Left lung (tissue), 10 donors: Measurements from ENCODE around the gene FUZ. TPM values are rescaled to one million over a fixed set of nuclear protein-coding genes. Genes with fewer than 3 reads are reported as not detected.

Source experiments
- ATAC-seq: fragments of 200-7000 bp; cut with Tn5 transposase; one replicate; pipeline ENCODE4 v1.9.1; 2020; ENCODE audit warnings: moderate library complexity
- DNase-seq, 4 donors: peaks; one replicate each; pipeline ENCODE4 v3.0.0-alpha.2; 2013 to 2020
- H3K27ac ChIP-seq, 2 donors: fragments of 200-600 bp; sonication (generic) in 1 of 2; one replicate each; pipeline versions ENCODE4 v1.5.0 to v1.8.0; 2020 to 2021
- H3K27me3 ChIP-seq, 2 donors: fragments of 200-600 bp; sonication (generic) in 1 of 2; one replicate each; pipeline versions ENCODE4 v1.5.0 to v1.8.0; 2020 to 2021
- H3K36me3 ChIP-seq, 2 donors: fragments of 200-600 bp; sonication (generic) in 1 of 2; one replicate each; pipeline versions ENCODE4 v1.5.0 to v1.8.0; 2020 to 2021
- H3K4me1 ChIP-seq, 2 donors: fragments of 200-600 bp; one replicate each; pipeline ENCODE4 v1.8.0; 2021
- H3K4me3 ChIP-seq, 2 donors: fragments of 200-600 bp; sonication (generic) in 1 of 2; one replicate each; pipeline versions ENCODE4 v1.5.0 to v1.8.0; 2020 to 2021; ENCODE audit warnings: mild to moderate bottlenecking in 1 of 2
- H3K9me3 ChIP-seq, 2 donors: fragments of 200-600 bp; sonication (generic) in 1 of 2; one replicate each; pipeline versions ENCODE4 v1.5.0 to v1.8.0; 2020 to 2021
- intact Hi-C, 2 donors: fragments of 100-400 bp; cut with DNase I; formaldehyde crosslinking; loops; one replicate each; pipeline versions ENCODE4 v1.11.2 to v1.14.2; 2022
- polyA plus RNA-seq, 6 donors: library from polyadenylated mRNA; unstranded; fragments of 120-200 nt; gene quantifications; one replicate each; pipeline ENCODE4 v1.2.1, GENCODE V29; 2013; ENCODE audit not compliant: insufficient read length in 6 of 6
- total RNA-seq, 2 donors: library from RNA; stranded (reverse); fragmentation: NEBNext Ultra II Directional; extraction: Animal tissue kit (Norgen Biotek cat#: 25700); gene quantifications; one replicate each; pipeline ENCODE4 v1.2.1, GENCODE V29; 2021
- TF ChIP-seq, protein P1 (sequence below), 2 donors: fragments of 200-600 bp; sonication (generic) in 1 of 2; IDR thresholded peaks; one replicate each; pipeline versions ENCODE4 v1.5.0 to v1.8.0; 2021; ENCODE audit warnings: antibody characterized with exemption in 2 of 2
- donor health status: DM: no; HTN: yes; CAD: no.
- donor health status: DM: no; HTN: no; CAD: no.

Gene FUZ
- total and polyA plus RNA-seq, 8 donors = 15.3 to 31.7 (median 25.8) TPM

DNA sequence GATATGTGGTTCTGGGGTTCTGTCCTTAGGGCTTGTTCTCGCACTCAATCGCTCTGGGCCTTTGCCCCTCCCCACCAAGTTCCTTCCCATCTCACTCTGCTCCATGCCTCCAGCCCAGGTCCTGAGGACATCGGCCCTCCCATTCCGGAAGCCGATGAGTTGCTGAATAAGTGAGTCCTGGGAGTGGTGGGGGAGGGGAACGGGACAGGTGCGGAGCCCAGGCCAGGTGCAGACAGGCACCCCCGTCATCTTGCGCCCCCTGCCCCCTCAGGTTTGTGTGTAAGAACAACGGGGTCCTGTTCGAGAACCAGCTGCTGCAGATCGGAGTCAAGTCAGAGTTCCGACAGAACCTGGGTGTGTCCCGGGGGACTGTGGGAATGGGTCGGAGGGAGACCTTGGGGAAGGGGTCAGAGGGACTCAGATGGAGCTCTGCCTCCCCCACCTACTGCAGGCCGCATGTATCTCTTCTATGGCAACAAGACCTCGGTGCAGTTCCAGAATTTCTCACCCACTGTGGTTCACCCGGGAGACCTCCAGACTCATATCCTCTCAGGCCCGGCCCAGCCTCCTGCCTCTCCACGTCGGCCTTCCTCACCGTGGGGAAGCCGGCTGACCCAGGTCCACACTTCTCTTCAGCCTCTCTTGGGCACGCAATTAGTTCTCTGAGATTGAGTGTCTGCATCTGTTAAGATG lies 10.1 kb downstream of the FUZ start:
- peaks cover 0 to 85% of the 10 kb centered on the region in 2 donors for H3K36me3 ChIP-seq
- H3K27me3 ChIP-seq = no peaks in the 10 kb centered on the region
- ATAC-seq (no peak), DNase-seq (no peak)
- no peak overlapping the region for H3K4me3 ChIP-seq
- peaks cover 0 to 8% of the 10 kb centered on the region in 2 donors for H3K4me1 ChIP-seq
- intact Hi-C loops = no loop called here
- H3K9me3 ChIP-seq = no peaks in the 10 kb centered on the region
- TF ChIP-seq, protein P1, sequence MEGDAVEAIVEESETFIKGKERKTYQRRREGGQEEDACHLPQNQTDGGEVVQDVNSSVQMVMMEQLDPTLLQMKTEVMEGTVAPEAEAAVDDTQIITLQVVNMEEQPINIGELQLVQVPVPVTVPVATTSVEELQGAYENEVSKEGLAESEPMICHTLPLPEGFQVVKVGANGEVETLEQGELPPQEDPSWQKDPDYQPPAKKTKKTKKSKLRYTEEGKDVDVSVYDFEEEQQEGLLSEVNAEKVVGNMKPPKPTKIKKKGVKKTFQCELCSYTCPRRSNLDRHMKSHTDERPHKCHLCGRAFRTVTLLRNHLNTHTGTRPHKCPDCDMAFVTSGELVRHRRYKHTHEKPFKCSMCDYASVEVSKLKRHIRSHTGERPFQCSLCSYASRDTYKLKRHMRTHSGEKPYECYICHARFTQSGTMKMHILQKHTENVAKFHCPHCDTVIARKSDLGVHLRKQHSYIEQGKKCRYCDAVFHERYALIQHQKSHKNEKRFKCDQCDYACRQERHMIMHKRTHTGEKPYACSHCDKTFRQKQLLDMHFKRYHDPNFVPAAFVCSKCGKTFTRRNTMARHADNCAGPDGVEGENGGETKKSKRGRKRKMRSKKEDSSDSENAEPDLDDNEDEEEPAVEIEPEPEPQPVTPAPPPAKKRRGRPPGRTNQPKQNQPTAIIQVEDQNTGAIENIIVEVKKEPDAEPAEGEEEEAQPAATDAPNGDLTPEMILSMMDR (IDR thresholded peaks at IDR 0.05) = no peak
- no peak overlapping the region for H3K27ac ChIP-seq

DNA sequence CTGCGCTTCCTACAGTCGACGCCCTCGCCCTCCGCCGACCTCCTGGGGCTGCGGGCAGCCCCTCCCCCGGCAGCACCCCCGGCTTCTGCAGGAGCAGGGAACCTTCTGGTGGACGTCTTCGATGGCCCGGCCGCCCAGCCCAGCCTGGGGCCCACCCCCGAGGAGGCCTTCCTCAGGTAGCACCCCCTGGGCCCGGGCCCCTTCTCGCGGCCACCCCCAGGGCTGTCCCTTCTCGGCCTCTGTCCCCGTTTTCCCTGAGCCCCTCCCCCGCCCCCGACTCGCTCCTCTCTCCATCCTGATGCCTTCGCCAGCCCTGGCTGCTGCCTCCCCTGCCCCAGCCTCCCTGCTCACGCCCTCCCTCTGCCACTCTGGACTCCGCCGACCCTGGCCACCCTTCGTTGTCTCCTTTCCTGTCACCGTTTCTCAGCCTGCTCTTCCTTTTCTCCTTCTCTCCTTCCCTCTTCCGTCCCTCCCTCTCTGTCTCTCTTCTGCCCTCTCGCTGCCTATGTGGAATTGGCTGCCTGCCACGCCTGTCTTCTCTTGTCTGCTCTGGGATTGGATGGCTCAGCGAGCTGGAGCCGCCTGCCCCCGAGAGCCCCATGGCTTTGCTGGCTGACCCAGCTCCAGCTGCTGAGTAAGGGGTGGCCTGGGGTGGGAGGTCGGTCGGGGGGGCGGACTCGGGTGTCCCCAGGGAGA lies 11.0 kb downstream of the FUZ start:
- DNase-seq (peak in 3 of 4 donors; percentile 74 to 92 (median 90)), ATAC-seq (peak; percentile 41)
- intact Hi-C loops = no loop called here
- H3K36me3 ChIP-seq = peaks cover 0 to 94% of the 10 kb centered on the region in 2 donors
- H3K27ac ChIP-seq = no peak overlapping the region
- H3K4me3 ChIP-seq = peak overlapping the region in 1 of 2 donors; percentile 1
- TF ChIP-seq, protein P1 (IDR thresholded peaks at IDR 0.05) = no peak
- no peaks in the 10 kb centered on the region for H3K9me3 ChIP-seq
- no peaks in the 10 kb centered on the region for H3K27me3 ChIP-seq
- H3K4me1 ChIP-seq = no peaks in the 10 kb centered on the region

DNA sequence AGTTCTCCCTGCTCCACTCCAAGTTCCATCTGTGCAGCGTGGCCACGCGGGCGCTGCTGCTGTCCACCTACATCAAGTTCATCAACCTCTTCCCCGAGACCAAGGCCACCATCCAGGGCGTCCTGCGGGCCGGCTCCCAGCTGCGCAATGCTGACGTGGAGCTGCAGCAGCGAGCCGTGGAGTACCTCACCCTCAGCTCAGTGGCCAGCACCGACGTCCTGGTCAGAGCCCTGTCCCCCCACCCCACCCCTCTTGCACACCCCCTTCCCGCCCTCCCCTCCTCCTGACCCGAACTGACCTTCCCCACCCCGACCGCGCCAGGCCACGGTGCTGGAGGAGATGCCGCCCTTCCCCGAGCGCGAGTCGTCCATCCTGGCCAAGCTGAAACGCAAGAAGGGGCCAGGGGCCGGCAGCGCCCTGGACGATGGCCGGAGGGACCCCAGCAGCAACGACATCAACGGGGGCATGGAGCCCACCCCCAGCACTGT lies 11.6 kb downstream of the FUZ start:
- intact Hi-C loops = no loop called here
- H3K4me1 ChIP-seq = no peaks in the 10 kb centered on the region
- H3K27me3 ChIP-seq = no peaks in the 10 kb centered on the region
- H3K4me3 ChIP-seq = peak overlapping the region in 1 of 2 donors; percentile 1
- ATAC-seq (no peak), DNase-seq (no peak)
- H3K36me3 ChIP-seq = peaks cover 0 to 100% of the 10 kb centered on the region in 2 donors
- H3K27ac ChIP-seq = no peak overlapping the region
- no peaks in the 10 kb centered on the region for H3K9me3 ChIP-seq
- TF ChIP-seq, protein P1 (IDR thresholded peaks at IDR 0.05) = no peak

DNA sequence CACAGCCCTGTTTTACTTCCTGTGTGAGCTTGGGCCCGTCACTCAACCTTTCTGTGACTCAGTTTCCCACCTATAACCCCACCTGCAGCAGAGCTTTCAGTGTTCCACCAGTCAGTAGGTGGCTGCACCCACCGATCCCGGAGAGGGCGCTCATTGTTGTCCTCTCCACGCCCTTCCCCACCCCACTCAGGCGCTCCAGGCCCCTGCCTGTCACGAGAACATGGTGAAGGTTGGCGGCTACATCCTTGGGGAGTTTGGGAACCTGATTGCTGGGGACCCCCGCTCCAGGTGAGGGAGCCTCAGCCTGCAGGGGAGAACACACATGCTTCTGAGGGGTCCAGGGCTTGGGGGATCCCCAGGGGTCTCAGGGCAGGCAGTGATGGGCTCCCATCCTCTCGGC lies 12.3 kb downstream of the FUZ start:
- Histone ChIP-seq H3K27ac (no peak overlapping the region), H3K27me3 (no peaks in the 10 kb centered on the region), H3K36me3 (peaks cover 0 to 100% of the 10 kb centered on the region in 2 donors), H3K4me3 (no peak overlapping the region), H3K9me3 (no peaks in the 10 kb centered on the region), H3K4me1 (no peaks in the 10 kb centered on the region)
- TF ChIP-seq, protein P1 (IDR thresholded peaks at IDR 0.05) = no peak
- intact Hi-C loops = no loop called here
- ATAC-seq = no peak
- DNase-seq = no peak

DNA sequence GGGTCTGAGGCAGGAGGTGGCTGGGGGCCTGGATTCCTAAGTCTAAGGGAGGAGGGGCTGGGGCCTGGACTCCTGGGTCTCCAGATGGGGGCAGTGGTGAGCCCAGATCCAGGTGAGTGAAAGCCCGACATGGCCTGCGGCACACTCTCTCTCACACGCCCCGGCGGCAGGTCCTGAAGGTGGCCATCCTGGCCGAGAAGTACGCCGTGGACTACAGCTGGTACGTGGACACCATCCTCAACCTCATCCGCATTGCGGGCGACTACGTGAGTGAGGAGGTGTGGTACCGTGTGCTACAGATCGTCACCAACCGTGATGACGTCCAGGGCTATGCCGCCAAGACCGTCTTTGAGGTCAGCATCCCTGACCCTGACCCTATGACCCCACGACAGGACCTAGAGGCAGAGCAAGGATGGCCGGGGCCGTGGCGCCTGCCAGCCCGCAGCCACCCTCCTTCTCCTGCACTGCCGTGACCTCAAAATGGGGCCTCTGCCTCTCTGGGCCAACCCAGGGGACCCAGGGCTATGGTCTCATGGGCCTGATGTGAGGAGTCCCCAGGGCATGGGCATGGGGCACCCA lies 13.2 kb downstream of the FUZ start:
- Histone ChIP-seq H3K36me3 (peaks cover 0 to 100% of the 10 kb centered on the region in 2 donors), H3K27ac (no peak overlapping the region), H3K4me1 (no peaks in the 10 kb centered on the region), H3K27me3 (no peaks in the 10 kb centered on the region), H3K4me3 (no peak overlapping the region), H3K9me3 (no peaks in the 10 kb centered on the region)
- no peak for DNase-seq
- TF ChIP-seq, protein P1 (IDR thresholded peaks at IDR 0.05) = no peak
- intact Hi-C loops = no loop called here
- no peak for ATAC-seq
